Measurements from ENCODE around the gene ANKRD6.

DNA sequence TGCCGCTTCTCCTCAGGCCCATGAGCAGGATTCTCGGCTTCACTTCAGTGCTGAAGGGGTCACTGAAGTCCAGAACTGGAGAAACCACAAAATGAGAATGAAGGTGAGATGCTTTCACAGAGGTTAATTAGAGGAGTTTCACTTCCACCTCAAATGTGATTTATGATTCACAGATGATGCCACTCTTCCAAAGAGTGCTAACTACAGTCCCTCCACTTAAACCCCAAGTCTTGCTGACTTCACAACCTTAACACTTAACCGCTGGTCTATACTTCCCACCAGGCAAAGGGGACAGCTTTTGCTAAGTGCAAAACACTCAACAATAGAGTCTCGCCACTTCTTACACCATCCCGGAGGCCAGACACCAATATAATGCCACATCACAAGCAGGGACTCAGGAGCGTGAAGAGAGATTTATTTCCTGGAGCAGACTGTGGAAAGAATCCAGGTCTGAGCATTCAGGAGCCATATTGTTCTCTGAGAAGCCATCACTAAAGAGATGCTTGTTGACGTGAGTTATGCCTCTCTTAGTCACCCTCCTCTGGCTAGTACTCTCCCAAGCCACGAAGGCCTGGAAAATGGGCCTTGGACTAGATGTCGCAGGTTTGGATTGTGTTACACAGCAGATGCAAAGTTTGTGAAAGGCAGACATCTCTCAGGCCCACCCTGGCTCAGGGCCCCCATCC lies 45.3 kb upstream of the ANKRD6 start:
- TF ChIP-seq, protein P1, sequence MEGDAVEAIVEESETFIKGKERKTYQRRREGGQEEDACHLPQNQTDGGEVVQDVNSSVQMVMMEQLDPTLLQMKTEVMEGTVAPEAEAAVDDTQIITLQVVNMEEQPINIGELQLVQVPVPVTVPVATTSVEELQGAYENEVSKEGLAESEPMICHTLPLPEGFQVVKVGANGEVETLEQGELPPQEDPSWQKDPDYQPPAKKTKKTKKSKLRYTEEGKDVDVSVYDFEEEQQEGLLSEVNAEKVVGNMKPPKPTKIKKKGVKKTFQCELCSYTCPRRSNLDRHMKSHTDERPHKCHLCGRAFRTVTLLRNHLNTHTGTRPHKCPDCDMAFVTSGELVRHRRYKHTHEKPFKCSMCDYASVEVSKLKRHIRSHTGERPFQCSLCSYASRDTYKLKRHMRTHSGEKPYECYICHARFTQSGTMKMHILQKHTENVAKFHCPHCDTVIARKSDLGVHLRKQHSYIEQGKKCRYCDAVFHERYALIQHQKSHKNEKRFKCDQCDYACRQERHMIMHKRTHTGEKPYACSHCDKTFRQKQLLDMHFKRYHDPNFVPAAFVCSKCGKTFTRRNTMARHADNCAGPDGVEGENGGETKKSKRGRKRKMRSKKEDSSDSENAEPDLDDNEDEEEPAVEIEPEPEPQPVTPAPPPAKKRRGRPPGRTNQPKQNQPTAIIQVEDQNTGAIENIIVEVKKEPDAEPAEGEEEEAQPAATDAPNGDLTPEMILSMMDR (IDR thresholded peaks at IDR 0.05) = no peak
- no peak for TF ChIP-seq POLR2A (IDR thresholded peaks at IDR 0.05)

Data from right lobe of liver (tissue), 4 donors.